ENCODE results near the gene PAIP2.
"Not testable (repeated sequence)": the region's sequence is repeated elsewhere in the genome, so short reads cannot be mapped to it uniquely, and the experiment has no call there.

PAIP2 gene

GRCh38 chr5:139392324-139392677 lies 50.6 kb downstream of the PAIP2 start:
- no peak for DNase-seq (ENCODE audit: low spot score)

DNA sequence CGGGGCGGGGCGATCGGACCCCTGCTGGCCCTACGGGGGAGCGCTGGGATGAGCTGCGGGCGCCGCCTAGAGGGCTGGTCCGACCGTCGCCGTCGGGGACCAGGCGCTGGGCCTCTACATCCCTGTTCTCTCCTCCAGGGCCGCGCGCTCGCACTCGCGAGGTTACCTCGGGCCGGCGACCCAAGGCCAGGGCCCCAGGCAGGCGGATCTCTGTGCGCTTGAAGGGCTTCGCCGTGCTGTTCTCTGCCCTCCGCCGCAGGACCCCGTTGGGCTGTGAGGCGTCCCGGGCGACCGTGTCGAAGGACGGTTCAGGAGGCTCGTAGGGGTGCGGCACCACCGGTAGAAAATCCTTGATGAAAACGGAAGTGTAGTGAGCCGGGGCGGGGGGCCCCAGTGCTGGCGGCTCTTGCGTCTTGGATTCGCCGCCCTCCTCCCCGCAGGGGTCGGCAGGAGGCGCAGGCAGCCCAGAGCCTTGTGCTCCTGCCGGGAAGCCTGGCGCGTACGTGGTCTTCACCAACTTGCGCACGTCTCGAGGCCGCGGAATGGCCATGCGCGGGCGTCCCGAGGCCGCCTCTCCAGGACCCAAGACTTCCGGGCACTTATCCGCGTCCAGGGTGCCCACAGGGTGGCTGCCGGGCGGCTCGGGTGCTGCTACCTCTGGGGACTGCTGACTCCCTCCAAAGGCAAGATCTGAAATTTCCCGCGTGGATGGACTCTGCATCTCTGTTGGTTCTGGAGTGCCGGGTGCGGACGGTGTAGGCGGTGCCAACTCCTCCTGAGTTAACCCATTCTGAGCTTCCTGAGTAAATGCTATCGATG lies 51.2 kb downstream of the PAIP2 start:
- DNase-seq (ENCODE audit: low spot score) = no peak

GRCh38 chr5:139393497-139394122 lies 52.0 kb downstream of the PAIP2 start:
- no peak for DNase-seq (ENCODE audit: low spot score)

DNA sequence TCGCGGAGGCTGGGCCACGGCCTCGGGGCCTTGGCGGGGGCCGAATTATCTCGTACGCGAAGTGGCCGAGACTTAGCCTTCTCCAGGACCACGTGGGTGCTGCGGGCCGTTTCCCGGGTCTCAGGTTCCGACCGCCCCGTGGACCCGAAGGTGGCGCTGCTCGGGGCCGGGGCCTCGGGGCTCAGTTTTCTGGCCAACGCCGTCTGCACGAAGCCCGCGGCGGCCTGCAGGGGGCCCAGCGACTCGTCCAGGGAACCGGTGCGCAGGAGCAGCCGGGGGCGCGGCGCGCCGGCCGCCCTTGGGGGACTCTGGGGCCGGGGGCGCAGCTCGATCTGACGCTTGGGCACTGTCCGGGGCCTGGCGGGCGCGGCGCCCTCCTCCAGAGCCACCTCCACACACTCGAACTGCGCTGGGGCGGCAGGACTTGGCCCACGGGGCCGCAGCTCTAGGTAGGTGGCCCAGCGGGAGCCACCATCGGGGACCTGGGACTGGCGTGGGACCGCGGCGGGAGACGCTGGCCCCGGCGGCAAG lies 52.5 kb downstream of the PAIP2 start:
- DNase-seq (ENCODE audit: low spot score) = no peak

DNA sequence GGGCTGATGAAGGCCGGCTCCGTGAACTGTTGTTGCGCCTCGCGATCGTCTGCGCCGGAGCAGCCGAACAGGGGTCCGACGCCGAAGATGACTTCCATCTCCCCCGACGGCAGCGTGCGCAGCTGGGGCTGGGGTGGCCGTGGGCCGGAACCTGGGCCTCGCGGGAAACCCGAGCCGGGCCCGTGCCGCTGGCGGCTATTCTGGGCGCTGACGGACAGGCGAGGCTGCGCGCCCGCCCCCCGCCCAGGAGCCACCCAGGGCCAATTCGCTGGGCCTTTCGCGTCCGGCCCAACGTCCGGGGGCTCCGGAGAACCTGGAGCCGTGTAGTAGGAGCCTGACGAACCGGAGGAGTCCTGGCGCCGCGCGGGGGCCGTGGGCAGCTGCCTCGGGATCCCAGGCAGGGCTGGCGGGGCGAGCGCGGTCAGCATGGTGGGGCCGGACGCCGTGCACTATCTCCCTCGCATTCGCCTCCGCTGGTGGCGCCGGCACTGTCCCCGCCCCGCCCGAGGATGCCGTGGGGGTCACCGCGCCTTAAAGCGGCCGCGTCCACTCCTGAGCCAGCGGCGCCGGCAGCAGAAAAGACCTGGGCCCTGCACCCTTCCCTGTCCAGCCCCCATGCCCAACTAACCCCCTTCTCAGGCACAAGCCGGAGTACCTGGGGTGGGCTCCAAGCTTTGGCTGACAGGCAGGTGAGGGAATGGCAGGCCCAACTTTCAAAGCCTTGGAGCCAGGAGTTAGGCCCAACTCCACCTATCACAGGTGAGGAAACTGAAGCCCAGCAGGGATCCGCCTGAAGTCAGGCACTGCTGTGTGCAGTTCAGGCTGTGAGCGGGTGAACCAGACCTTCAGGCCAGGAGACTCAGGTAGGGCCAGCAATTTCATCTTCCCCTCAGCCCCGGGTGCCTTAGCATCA lies 53.3 kb downstream of the PAIP2 start, which contains the start of gene PROB1:
Gene PROB1, minus strand, starts transcription at position 451 of the 913 bp plus-strand sequence. Its CDS starts 23 bp downstream, at position 428.
- no peak for DNase-seq (ENCODE audit: low spot score)

GRCh38 chr5:139395844-139396640 lies 54.4 kb downstream of the PAIP2 start:
- no peak for DNase-seq (ENCODE audit: low spot score)

GRCh38 chr5:139396691-139397090 lies 55.0 kb downstream of the PAIP2 start:
- no peak for DNase-seq (ENCODE audit: low spot score)

- no peak for DNase-seq (ENCODE audit: low spot score)
Observed at GRCh38 chr5:139397921-139398320, 56.3 kb downstream of the PAIP2 start.

DNA sequence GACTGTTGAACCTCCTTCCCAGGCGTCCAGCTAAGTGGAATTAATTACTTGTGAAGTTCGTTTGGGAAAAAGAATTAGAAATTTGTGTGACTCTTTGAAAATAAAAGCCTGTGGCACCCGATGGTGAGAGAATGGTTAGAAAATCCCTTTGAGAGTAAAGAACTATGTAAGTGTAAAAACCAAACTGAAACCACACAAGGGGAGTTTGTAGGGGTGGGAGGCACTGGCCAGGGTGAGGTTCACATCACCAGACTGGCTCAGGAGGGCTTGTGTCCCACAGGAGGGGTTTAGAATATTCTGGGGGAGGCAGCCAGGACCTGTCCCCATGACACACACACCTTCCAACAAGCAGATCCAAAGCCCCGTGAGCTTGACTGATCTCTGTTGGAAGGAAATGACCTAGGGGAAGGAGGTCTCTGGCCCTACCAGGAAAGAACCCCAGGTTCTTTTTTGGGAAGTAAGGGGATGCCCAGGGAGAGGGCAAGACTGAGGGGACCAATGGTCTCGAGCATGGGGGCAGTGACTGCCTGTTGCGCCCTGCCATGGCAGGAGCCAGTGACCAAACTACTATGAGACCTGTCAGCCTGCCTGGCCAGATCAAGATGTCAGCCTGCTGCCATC lies 58.0 kb downstream of the PAIP2 start:
- no peak for DNase-seq (ENCODE audit: low spot score)

GRCh38 chr5:139401546-139401945 lies 59.9 kb downstream of the PAIP2 start:
- DNase-seq (ENCODE audit: low spot score) = no peak

DNA sequence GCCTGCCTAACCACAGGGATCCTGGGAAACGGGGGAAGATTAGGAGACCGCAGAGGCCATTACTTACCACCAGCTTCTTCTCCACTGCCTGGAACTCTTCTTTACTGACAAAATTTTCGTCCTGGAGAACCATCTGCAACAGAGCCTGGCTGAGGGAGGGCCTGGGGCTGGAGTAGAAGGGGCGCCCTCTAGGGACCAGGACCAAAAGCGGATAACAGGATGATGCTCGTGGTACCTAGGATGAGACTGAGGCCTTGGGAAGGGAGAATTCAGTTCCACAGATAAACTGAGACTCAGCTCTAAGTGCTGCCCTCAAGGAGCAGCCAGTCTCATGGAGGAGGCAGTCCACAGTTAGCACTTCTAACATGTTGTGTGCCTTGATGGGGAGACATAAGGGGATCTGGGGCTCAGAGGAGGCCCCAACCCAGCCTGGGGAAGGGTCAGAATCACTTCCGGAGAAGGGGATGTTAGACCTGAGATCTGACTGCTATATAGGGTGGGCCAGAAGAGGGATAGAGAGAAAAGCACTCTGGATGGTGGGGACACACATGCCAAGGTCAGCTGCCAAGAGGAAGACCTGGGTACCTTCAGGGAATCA lies 61.0 kb downstream of the PAIP2 start:
- no peak for DNase-seq (ENCODE audit: low spot score)

- DNase-seq (ENCODE audit: low spot score) = no peak
Observed at GRCh38 chr5:139403418-139403786, 61.7 kb downstream of the PAIP2 start.

DNA sequence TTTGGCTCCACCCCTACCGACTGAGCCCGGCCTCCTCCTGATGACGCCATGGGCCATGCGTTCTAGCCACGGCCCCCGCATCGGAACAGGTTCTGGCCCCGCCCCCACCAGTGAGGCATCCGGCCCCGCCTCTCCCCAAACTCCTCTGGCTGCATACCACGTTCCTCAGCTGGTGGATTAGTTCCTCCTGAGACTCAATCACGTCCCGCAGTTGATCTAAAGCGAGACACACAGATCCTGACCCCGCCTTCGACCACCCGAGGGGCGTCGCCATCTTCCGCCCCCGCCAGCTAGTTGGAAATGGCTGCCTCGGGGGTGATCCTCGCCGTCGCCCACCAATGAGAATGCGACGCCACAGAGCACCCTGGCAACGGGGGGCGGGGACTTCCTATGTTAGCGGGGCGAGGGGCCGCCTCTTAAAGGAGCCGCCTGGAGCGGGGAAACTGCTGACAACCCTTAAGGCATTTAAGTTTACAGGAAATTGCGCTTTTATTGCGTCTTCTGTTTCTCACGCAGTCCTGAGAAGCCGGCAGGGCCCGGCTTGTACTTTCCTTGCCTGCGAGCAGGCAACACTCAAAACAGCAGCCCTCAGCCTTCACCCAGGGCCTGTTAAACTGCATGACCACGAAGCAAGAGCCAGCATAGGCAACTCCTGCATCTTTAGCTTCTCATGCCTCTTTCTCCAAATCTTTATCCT lies 62.3 kb downstream of the PAIP2 start, which contains the start of gene SPATA24:
Gene SPATA24, minus strand, starts transcription at position 303 of the 697 bp plus-strand sequence. Its CDS starts 29 bp downstream, at position 274.
- peak; percentile 99 for DNase-seq (ENCODE audit: low spot score)

DNA sequence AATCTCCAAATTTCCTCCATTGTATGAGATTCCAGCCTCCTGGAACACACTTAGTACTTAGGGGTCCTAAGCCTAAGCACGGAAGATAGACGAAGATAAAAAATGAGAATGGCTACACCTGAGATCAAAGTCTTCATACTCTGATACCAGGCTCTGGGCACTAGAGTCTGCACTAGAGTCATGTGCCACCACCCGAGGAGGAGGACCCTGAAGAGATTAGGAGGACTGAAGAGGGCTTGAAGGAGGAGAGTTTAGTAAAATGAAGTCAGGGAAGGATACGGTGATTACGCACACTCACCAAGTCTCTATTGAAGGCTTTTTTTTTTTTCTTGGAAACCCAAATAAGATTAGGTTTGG lies 62.8 kb downstream of the PAIP2 start:
- no peak for DNase-seq (ENCODE audit: low spot score)

- no peak for DNase-seq (ENCODE audit: low spot score)
Observed at GRCh38 chr5:139406963-139407362, 65.3 kb downstream of the PAIP2 start.

GRCh38 chr5:139407517-139407916 lies 65.9 kb downstream of the PAIP2 start:
- DNase-seq (ENCODE audit: low spot score) = no peak

GRCh38 chr5:139408191-139408590 lies 66.5 kb downstream of the PAIP2 start:
- no peak for DNase-seq (ENCODE audit: low spot score)

DNA sequence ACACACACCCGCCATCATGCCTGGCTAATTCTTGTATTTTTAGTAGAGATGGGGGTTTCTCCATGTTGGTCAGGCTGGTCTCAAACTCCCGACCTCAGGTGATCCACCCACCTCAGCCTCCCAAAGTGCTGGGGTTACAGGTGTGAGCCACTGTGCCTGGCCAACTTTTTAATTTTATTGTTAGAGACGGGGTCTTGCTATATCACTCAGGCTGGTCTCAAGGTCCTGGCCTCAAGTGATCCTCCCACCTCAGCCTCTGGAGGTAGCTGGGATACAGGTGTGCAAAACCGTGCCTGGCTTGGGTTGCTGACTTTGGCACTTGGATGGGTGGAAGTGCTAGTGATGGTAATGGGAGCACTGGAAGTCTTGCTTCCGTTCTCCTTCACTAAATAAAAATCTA lies 67.5 kb downstream of the PAIP2 start:
- not testable (repeated sequence) for DNase-seq (ENCODE audit: low spot score)

- DNase-seq (ENCODE audit: low spot score) = no peak
Observed at GRCh38 chr5:139410121-139410992, 68.7 kb downstream of the PAIP2 start.

Measured in left forelimb (tissue), 1 donor.